ENCODE data around the gene METTL24.
"Not testable (repeated sequence)": the region's sequence is repeated elsewhere in the genome, so short reads cannot be mapped to it uniquely, and the experiment has no call there.

The METTL24 gene

GRCh38 chr6:110318971-110319370, 39.2 kb downstream of the METTL24 start:
- TF ChIP-seq CTCF (IDR thresholded peaks at IDR 0.05; ENCODE audit: low read depth, low read length) = no peak
- H3K4me3 ChIP-seq (replicated peaks in 1 of 2; ENCODE audit: low read depth in 2 of 2, low read length in 2 of 2) = no peak overlapping the region
- no peak for DNase-seq (ENCODE audit: low read depth in 2 of 2)

- DNase-seq (ENCODE audit: low read depth in 2 of 2) = no peak
- no peak for TF ChIP-seq CTCF (IDR thresholded peaks at IDR 0.05; ENCODE audit: low read depth, low read length)
- H3K4me3 ChIP-seq (replicated peaks in 1 of 2; ENCODE audit: low read depth in 2 of 2, low read length in 2 of 2) = no peak overlapping the region
Measured at GRCh38 chr6:110317646-110318045, 40.5 kb downstream of the METTL24 start.

- no peak for TF ChIP-seq CTCF (IDR thresholded peaks at IDR 0.05; ENCODE audit: low read depth, low read length)
- DNase-seq (ENCODE audit: low read depth in 2 of 2) = no peak
- no peak overlapping the region for H3K4me3 ChIP-seq (replicated peaks in 1 of 2; ENCODE audit: low read depth in 2 of 2, low read length in 2 of 2)
Measured at GRCh38 chr6:110317189-110317588, 41.0 kb downstream of the METTL24 start.

- TF ChIP-seq CTCF (IDR thresholded peaks at IDR 0.05; ENCODE audit: low read depth, low read length) = no peak
- no peak for DNase-seq (ENCODE audit: low read depth in 2 of 2)
- H3K4me3 ChIP-seq (replicated peaks in 1 of 2; ENCODE audit: low read depth in 2 of 2, low read length in 2 of 2) = no peak overlapping the region
Measured at GRCh38 chr6:110315869-110316398, 42.2 kb downstream of the METTL24 start.

GRCh38 chr6:110315207-110315868, 42.8 kb downstream of the METTL24 start:
- H3K4me3 ChIP-seq (replicated peaks in 1 of 2; ENCODE audit: low read depth in 2 of 2, low read length in 2 of 2) = no peak overlapping the region
- no peak for TF ChIP-seq CTCF (IDR thresholded peaks at IDR 0.05; ENCODE audit: low read depth, low read length)
- DNase-seq (ENCODE audit: low read depth in 2 of 2) = no peak

GRCh38 chr6:110310861-110311446, 47.2 kb downstream of the METTL24 start:
- no peak for DNase-seq (ENCODE audit: low read depth in 2 of 2)
- H3K4me3 ChIP-seq (replicated peaks in 1 of 2; ENCODE audit: low read depth in 2 of 2, low read length in 2 of 2) = no peak overlapping the region
- no peak for TF ChIP-seq CTCF (IDR thresholded peaks at IDR 0.05; ENCODE audit: low read depth, low read length)

- not testable (repeated sequence) for H3K4me3 ChIP-seq (replicated peaks in 1 of 2; ENCODE audit: low read depth in 2 of 2, low read length in 2 of 2); DNase-seq (ENCODE audit: low read depth in 2 of 2)
Measured at GRCh38 chr6:110309432-110309831, 48.7 kb downstream of the METTL24 start.

Data from cardiac fibroblast (primary cell).